ENCODE measurements around the gene MAP4K5. TPM values are rescaled to one million over a fixed set of nuclear protein-coding genes. Genes with fewer than 3 reads are reported as not detected.

Gene MAP4K5
- total RNA-seq, 1 donor from 2014 or later = 73.0 TPM

DNA sequence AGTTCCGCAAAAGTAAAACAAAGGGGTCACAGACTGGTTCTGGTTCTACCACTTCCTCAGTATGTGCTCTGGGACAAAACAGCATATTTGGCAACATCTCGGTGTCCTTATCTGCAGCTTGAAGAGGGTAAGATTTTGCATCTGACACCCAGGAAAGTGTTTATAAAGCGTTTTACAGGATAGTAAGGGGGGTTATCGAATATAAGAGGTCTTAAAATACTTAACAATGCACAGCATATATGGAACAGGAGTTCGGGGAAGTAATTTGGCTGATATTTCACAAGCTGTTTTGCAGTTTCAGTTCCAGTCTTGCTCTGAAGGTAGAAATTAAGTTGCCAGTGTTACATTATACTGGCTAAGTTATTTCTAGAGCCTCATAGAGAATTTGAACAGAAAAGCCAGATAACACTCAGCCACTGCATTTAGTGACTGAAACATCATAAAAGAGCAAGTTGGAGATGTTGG is 904 bp upstream of the MAP4K5 start:
- peaks cover 24% of the 10 kb centered on the region for H3K4me1 Mint-ChIP-seq (ENCODE audit: low read depth)
- H3K27me3 Mint-ChIP-seq = no peaks in the 10 kb centered on the region
- H3K36me3 Mint-ChIP-seq (ENCODE audit: insufficient read depth) = peaks cover 5% of the 10 kb centered on the region
- H3K27ac Mint-ChIP-seq = peak overlapping the region; percentile 95
- no peak for DNase-seq (ENCODE audit: low spot score, unreplicated experiment)
- H3K4me3 Mint-ChIP-seq (ENCODE audit: low read depth) = peak overlapping the region; percentile 84
- H3K9me3 Mint-ChIP-seq (ENCODE audit: low read depth) = peaks cover 13% of the 10 kb centered on the region
- TF ChIP-seq, protein P1, sequence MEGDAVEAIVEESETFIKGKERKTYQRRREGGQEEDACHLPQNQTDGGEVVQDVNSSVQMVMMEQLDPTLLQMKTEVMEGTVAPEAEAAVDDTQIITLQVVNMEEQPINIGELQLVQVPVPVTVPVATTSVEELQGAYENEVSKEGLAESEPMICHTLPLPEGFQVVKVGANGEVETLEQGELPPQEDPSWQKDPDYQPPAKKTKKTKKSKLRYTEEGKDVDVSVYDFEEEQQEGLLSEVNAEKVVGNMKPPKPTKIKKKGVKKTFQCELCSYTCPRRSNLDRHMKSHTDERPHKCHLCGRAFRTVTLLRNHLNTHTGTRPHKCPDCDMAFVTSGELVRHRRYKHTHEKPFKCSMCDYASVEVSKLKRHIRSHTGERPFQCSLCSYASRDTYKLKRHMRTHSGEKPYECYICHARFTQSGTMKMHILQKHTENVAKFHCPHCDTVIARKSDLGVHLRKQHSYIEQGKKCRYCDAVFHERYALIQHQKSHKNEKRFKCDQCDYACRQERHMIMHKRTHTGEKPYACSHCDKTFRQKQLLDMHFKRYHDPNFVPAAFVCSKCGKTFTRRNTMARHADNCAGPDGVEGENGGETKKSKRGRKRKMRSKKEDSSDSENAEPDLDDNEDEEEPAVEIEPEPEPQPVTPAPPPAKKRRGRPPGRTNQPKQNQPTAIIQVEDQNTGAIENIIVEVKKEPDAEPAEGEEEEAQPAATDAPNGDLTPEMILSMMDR (IDR thresholded peaks at IDR 0.05; ENCODE audit: unreplicated experiment) = no peak

DNA sequence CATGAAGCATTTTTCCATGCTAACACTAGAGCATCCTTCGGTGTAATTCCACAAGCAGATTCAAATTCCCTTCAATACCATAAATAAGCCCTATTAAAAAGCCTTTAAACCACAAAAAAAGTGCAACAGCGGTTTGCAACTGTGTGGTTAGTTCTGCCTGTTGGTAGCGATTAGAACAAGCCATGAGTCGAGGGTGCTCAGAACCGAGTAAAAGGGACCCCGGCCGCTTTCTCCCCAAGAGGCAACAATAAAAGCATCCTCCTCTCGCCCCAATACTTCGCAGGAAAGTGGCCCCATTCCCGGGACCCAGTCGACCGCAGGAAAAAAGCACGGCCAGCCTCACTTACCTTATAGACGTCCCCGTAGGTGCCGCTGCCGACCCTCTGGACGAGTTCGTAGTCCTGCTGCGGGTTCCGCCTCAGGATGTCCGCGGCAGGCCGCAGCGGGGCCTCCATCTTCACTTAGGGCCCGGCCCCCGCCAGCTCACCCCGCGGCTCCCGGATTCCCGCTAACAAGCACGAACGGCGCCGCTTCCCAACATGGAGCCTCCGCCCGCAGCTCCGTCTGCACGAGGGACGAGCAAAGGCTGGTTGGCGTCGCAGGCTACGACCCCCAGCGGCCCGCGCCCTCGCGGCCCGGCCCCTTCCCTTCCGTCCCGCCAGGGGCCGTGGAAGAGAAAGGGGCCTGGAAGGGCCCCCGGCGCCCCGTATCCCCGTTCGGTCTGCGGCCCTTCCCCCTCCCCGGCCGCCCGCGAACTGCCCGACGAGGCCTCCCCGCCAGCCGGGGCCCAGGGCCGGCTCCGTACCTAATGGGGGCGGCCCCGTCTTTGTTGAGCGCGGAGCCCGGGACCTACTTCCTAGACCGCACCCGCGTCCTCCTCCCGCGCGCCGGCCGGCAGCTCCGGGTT is 521 bp downstream of the MAP4K5 start:
- H3K9me3 Mint-ChIP-seq (ENCODE audit: low read depth) = peaks cover 5% of the 10 kb centered on the region
- H3K27ac Mint-ChIP-seq = peak overlapping the region; percentile 95
- no peaks in the 10 kb centered on the region for H3K27me3 Mint-ChIP-seq

DNA sequence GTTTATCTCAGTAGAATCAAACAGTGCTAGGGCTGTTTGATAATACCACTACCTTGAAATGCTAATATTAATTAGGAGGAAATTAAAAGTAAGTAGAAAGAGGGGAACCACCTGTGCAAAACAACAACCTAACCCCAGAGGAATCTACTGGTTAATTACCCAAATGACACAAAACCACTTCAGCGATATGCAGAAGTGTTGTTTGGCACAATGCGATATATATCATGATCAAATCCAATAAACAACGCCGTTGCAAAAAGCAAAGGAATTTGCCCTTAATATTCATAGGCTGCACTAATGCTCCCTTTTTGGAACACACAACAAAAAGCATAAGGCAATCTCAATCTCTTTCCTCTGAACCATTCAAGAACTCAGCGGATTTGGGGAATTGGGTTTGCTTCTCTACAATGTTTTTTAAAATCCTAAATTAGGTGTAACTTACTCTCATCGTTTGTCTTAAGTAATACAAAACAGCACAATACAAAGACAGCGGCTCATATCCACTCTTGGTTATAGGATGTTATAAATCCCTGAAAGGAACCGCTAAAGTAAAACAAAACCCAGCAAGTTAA is 1.5 kb downstream of the MAP4K5 start:
- Mint-ChIP-seq H3K27me3 (no peaks in the 10 kb centered on the region), H3K4me3 (ENCODE audit: low read depth) (peak overlapping the region; percentile 84), H3K4me1 (ENCODE audit: low read depth) (peaks cover 26% of the 10 kb centered on the region), H3K27ac (peak overlapping the region; percentile 95), H3K9me3 (ENCODE audit: low read depth) (no peaks in the 10 kb centered on the region), H3K36me3 (ENCODE audit: insufficient read depth) (peaks cover 1% of the 10 kb centered on the region)
- TF ChIP-seq, protein P1 (IDR thresholded peaks at IDR 0.05; ENCODE audit: unreplicated experiment) = no peak
- DNase-seq (ENCODE audit: low spot score, unreplicated experiment) = no peak

More for the DNA sequence above, 521 bp downstream of the MAP4K5 start:
- peak overlapping the region; percentile 84 for H3K4me3 Mint-ChIP-seq (ENCODE audit: low read depth)
- TF ChIP-seq, protein P1 (IDR thresholded peaks at IDR 0.05; ENCODE audit: unreplicated experiment) = no peak
- peaks cover 24% of the 10 kb centered on the region for H3K4me1 Mint-ChIP-seq (ENCODE audit: low read depth)
- H3K36me3 Mint-ChIP-seq (ENCODE audit: insufficient read depth) = peaks cover 1% of the 10 kb centered on the region
- DNase-seq (ENCODE audit: low spot score, unreplicated experiment) = peak; percentile 39

DNA sequence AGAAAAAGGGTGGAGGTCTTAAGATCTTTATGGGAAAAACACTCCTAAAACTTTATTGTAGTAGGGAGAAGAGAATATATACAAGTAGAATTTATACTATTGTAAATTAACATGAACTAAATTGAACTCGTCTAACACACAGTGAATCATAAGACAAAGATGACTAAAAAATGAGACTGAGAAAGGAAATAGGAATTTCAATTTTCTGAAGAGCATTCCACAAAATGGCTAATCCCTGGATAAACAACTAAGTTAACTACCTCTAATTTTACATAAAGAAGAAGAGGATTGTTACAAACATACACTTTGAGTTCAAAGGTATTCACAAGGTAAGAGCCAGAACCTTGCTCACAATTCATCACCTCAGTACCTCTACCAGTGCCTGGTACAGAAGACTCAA is 2.0 kb downstream of the MAP4K5 start:
- TF ChIP-seq, protein P1 (IDR thresholded peaks at IDR 0.05; ENCODE audit: unreplicated experiment) = no peak
- Mint-ChIP-seq H3K36me3 (ENCODE audit: insufficient read depth) (peaks cover 1% of the 10 kb centered on the region), H3K4me1 (ENCODE audit: low read depth) (peaks cover 26% of the 10 kb centered on the region), H3K4me3 (ENCODE audit: low read depth) (peak overlapping the region; percentile 84), H3K9me3 (ENCODE audit: low read depth) (no peaks in the 10 kb centered on the region), H3K27ac (peak overlapping the region; percentile 95), H3K27me3 (no peaks in the 10 kb centered on the region)
- no peak for DNase-seq (ENCODE audit: low spot score, unreplicated experiment)
